Upper lobe of right lung (tissue), 1 donor: ENCODE results near the gene BPI. TPM values are rescaled to one million over a fixed set of nuclear protein-coding genes. Genes with fewer than 3 reads are reported as not detected.
"Not testable (repeated sequence)": the region's sequence is repeated elsewhere in the genome, so short reads cannot be mapped to it uniquely, and the experiment has no call there.

ENCODE experiments used
- ATAC-seq: fragments of 200-7000 bp; cut with Tn5 transposase; one replicate; pipeline ENCODE4 v1.9.1; 2020; ENCODE audit warnings: mild to moderate bottlenecking, moderate library complexity
- DNase-seq: peaks from one replicate; pipeline ENCODE4 v3.0.0-alpha.2; 2020
- H3K27ac ChIP-seq: fragments of 200-600 bp; one replicate; pipeline ENCODE4 v1.8.0; 2022
- H3K27me3 ChIP-seq: fragments of 200-600 bp; one replicate; pipeline ENCODE4 v1.8.0; 2022; ENCODE audit warnings: mild to moderate bottlenecking
- H3K36me3 ChIP-seq: fragments of 200-600 bp; one replicate; pipeline ENCODE4 v1.8.0; 2022
- H3K4me1 ChIP-seq: fragments of 200-600 bp; one replicate; pipeline ENCODE4 v1.8.0; 2022
- H3K4me3 ChIP-seq: fragments of 200-600 bp; one replicate; pipeline ENCODE4 v1.8.0; 2022; ENCODE audit warnings: mild to moderate bottlenecking
- H3K9me3 ChIP-seq: fragments of 200-600 bp; one replicate; pipeline ENCODE4 v1.8.0; 2022
- intact Hi-C: fragments of 100-400 bp; cut with DNase I; formaldehyde crosslinking; loops from one replicate; pipeline ENCODE4 v1.11.0; 2022
- total RNA-seq: library from RNA; stranded (reverse); fragmentation: NEBNext Ultra II Directional; extraction: Animal tissue kit (Norgen Biotek cat#: 25700); gene quantifications from one replicate; pipeline ENCODE4 v1.2.1, GENCODE V29; 2021
- TF ChIP-seq, protein P1 (sequence below): fragments of 200-600 bp; IDR thresholded peaks from one replicate; pipeline ENCODE4 v1.8.0; 2022; ENCODE audit warnings: antibody characterized with exemption
- donor health status: DM: no; HTN: yes; CAD: no; lungs with severe emphysema.

The BPI gene
- total RNA-seq, 1 donor from 2014 or later = not detected

DNA sequence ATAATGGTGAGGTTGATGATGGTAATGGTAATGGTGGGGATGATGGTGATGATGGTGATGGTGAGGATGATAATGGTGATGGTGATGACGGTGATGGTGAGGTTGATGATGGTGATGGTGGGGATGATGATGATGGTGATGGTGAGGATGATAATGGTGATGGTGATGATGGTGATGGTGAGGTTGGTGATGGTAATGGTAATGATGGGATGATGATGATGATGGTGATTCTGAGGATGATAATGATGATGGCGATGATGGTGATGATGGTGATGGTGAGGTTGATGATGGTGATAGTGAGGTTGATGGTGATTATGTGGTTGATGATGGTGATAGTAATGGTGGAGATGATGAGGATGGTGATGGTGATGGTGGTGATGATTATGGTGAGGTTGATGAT lies 9.7 kb downstream of the BPI start:
- Histone ChIP-seq H3K27me3 (no peaks in the 10 kb centered on the region), H3K9me3 (no peaks in the 10 kb centered on the region), H3K36me3 (no peaks in the 10 kb centered on the region), H3K4me1 (no peaks in the 10 kb centered on the region), H3K27ac (no peak overlapping the region), H3K4me3 (no peak overlapping the region)
- TF ChIP-seq, protein P1, sequence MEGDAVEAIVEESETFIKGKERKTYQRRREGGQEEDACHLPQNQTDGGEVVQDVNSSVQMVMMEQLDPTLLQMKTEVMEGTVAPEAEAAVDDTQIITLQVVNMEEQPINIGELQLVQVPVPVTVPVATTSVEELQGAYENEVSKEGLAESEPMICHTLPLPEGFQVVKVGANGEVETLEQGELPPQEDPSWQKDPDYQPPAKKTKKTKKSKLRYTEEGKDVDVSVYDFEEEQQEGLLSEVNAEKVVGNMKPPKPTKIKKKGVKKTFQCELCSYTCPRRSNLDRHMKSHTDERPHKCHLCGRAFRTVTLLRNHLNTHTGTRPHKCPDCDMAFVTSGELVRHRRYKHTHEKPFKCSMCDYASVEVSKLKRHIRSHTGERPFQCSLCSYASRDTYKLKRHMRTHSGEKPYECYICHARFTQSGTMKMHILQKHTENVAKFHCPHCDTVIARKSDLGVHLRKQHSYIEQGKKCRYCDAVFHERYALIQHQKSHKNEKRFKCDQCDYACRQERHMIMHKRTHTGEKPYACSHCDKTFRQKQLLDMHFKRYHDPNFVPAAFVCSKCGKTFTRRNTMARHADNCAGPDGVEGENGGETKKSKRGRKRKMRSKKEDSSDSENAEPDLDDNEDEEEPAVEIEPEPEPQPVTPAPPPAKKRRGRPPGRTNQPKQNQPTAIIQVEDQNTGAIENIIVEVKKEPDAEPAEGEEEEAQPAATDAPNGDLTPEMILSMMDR = no peak
- intact Hi-C loops = no loop called here
- no peak for DNase-seq
- ATAC-seq = no peak

GRCh38 chr20:38314350-38314749 lies 10.4 kb downstream of the BPI start:
- intact Hi-C loops = not testable (repeated sequence)

DNA sequence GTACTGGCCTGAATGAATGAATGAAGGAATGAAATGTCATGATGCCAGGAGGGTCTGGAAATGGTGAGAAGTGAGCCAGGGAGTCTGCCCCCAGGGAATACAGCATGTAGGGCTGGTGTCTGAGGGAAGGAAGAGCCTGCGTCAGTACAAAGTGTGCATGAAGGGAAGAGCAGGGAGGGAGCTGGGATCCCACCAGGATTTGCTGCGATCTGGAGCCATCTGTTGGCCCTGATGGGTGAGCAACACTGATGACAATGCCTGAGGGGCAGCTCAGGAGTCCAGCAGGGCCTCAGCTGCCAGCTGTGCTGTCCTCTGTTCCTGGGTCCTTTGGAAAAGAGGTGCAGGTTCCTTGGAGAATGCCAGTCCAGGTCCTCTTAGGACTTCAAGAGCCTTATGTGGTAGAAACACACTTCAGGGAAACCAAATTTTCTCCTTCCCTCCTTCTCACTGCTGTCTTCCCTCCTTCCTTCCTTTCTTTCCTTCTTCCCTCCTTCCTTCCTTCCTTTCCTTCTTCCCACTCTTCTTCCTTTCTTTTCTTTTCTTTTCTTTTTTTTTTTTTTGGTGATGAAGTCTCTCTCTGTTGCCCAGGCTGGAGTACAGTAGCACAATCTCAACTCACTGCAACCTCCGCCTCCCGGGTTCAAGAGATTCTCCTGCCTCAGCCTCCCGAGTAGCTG lies 11.5 kb downstream of the BPI start:
- no peak for DNase-seq
- Histone ChIP-seq H3K9me3 (no peaks in the 10 kb centered on the region), H3K36me3 (no peaks in the 10 kb centered on the region), H3K27me3 (no peaks in the 10 kb centered on the region), H3K27ac (no peak overlapping the region), H3K4me3 (no peak overlapping the region), H3K4me1 (no peaks in the 10 kb centered on the region)
- no peak for ATAC-seq
- TF ChIP-seq, protein P1 = no peak
- intact Hi-C loops = no loop called here

More at GRCh38 chr20:38314350-38314749, 10.4 kb downstream of the BPI start:
- H3K4me3 ChIP-seq, H3K27me3 ChIP-seq, H3K27ac ChIP-seq, H3K36me3 ChIP-seq, DNase-seq, H3K4me1 ChIP-seq, H3K9me3 ChIP-seq, ATAC-seq: not testable (repeated sequence)

DNA sequence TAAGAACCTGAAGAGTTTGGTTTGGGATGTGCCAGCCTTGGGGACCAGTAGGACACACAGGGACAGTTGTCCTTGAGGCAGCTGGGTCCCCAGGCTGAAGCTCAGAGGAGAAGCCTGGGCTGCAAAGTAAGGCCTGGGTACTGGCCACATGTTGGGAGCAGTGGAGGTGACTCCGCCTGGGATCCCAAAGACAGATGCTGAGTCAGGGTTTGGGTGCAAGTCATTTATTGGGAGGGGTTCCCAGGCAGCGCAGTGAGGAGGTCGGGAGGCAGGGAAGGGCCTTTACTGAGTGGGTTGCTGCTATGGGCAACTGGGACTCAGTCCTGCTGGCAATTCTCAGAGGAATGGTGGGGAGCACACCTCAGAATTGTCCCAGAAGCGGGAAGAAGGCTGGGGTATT lies 12.4 kb downstream of the BPI start:
- Histone ChIP-seq H3K4me3 (no peak overlapping the region), H3K9me3 (no peaks in the 10 kb centered on the region), H3K27me3 (no peaks in the 10 kb centered on the region), H3K4me1 (no peaks in the 10 kb centered on the region), H3K27ac (no peak overlapping the region), H3K36me3 (no peaks in the 10 kb centered on the region)
- ATAC-seq (no peak), DNase-seq (no peak)
- intact Hi-C loops = no loop called here
- TF ChIP-seq, protein P1 = no peak

DNA sequence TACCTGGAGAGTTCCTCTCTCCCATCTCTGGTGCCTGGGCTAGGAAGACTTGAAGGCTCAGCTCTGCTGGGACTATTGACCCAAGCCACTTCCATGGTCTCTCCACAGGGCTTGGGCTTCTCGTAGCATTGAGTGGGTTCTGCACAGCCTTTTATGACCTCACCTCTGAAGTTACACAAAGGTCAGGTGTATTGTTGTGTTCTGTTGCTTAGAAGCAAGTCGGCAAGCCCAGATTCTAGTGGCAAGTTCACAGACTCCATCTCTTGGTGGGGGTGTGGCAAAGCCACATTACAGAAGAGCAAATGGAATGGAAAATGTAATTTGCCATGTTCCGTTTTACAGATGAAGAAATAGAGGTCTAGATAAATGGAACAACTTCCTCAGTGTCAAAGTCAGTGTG lies 13.5 kb downstream of the BPI start:
- Histone ChIP-seq H3K27ac (no peak overlapping the region), H3K9me3 (no peaks in the 10 kb centered on the region), H3K4me3 (no peak overlapping the region), H3K4me1 (no peaks in the 10 kb centered on the region), H3K36me3 (no peaks in the 10 kb centered on the region), H3K27me3 (no peaks in the 10 kb centered on the region)
- DNase-seq (no peak), ATAC-seq (no peak)
- intact Hi-C loops = no loop called here
- TF ChIP-seq, protein P1 = no peak

- Histone ChIP-seq H3K4me1 (no peaks in the 10 kb centered on the region), H3K27me3 (no peaks in the 10 kb centered on the region), H3K9me3 (no peaks in the 10 kb centered on the region), H3K36me3 (no peaks in the 10 kb centered on the region), H3K27ac (no peak overlapping the region), H3K4me3 (no peak overlapping the region)
- DNase-seq (no peak), ATAC-seq (no peak)
- intact Hi-C loops = no loop called here
- TF ChIP-seq, protein P1 = no peak
These were observed 16.3 kb downstream of the BPI start for GRCh38 chr20:38320221-38320620.
